PC-9 (cell line): ENCODE results near the gene FAF1.

Source experiments
- CTCF ChIP-seq: fragments of 200-600 bp; sonication (generic); conservative IDR thresholded peaks from 2 replicates; pipeline ENCODE4 v1.6.1; 2017; ENCODE audit warnings: mixed run types, antibody characterized with exemption, mild to moderate bottlenecking, moderate library complexity
- EZH2 ChIP-seq: fragments of 200-600 bp; sonication (generic); IDR thresholded peaks from 2 replicates; pipeline ENCODE4 v1.8.0; 2017; ENCODE audit warnings: antibody characterized with exemption, low read depth

- TF ChIP-seq CTCF (no peak), EZH2 (no peak)
Observed at GRCh38 chr1:50858761-50859160, 101.3 kb downstream of the FAF1 start.
